SK-N-SH treated with all-trans-retinoic acid at 6 μM for 48 hours (cell line): ENCODE data around the gene KCNMA1.
A peak's percentile ranks its signal among the peaks of the same experiment; 100 is the strongest.

Experiments
- ATAC-seq: fragments of 200-7000 bp; cut with Tn5 transposase; 3 replicates; pipeline ENCODE4 v1.9.1; 2020; ENCODE audit warnings: mild to moderate bottlenecking, moderate library complexity
- ARNTL ChIP-seq: fragments of 450-650 bp; formaldehyde crosslinking; IDR thresholded peaks from 2 replicates; pipeline ENCODE4 v1.5.0; 2020; ENCODE audit warnings: low read depth, mild to moderate bottlenecking, moderate library complexity, borderline replicate concordance
- BACH2 ChIP-seq: fragments of 250-450 bp; sonication (Bioruptor Pico); IDR thresholded peaks from 2 replicates; pipeline ENCODE4 v1.9.0; 2021; ENCODE audit warnings: mild to moderate bottlenecking, borderline replicate concordance
- CREB5 ChIP-seq: fragments of 250-450 bp; sonication (Bioruptor Pico); IDR thresholded peaks from 2 replicates; pipeline ENCODE4 v1.5.1; 2020; ENCODE audit warnings: low read depth, mild to moderate bottlenecking, moderate library complexity
- CSDC2 ChIP-seq: fragments of 250-450 bp; sonication (Bioruptor Pico); IDR thresholded peaks from 2 replicates; pipeline ENCODE4 v1.5.0; 2020; ENCODE audit warnings: mild to moderate bottlenecking, moderate library complexity
- ISL1 ChIP-seq: fragments of 250-450 bp; sonication (Bioruptor Pico); IDR thresholded peaks from 2 replicates; pipeline ENCODE4 v2.1.2; 2022; ENCODE audit warnings: mild to moderate bottlenecking, moderate library complexity
- PPARA ChIP-seq: fragments of 250-450 bp; sonication (Bioruptor Pico); IDR thresholded peaks from 2 replicates; pipeline ENCODE4 v1.5.0; 2020; ENCODE audit warnings: mild to moderate bottlenecking, borderline replicate concordance
- RARB ChIP-seq: fragments of 250-450 bp; sonication (Bioruptor Pico); IDR thresholded peaks from 2 replicates; pipeline ENCODE4 v1.8.0; 2021; ENCODE audit warnings: mild to moderate bottlenecking, moderate library complexity
- SNAI2 ChIP-seq: fragments of 250-450 bp; sonication (Bioruptor Pico); IDR thresholded peaks from 2 replicates; pipeline ENCODE4 v1.5.0; 2020; ENCODE audit warnings: mild to moderate bottlenecking, moderate library complexity
- TOX ChIP-seq: fragments of 250-450 bp; sonication (Bioruptor Pico); IDR thresholded peaks from 2 replicates; pipeline ENCODE4 v1.8.0; 2021; ENCODE audit warnings: mild to moderate bottlenecking, moderate library complexity, borderline replicate concordance
- ZC3H10 ChIP-seq: fragments of 250-450 bp; sonication (Bioruptor Pico); IDR thresholded peaks from 2 replicates; pipeline ENCODE4 v1.5.1; 2021; ENCODE audit warnings: mild to moderate bottlenecking, moderate library complexity
- ZFP3 ChIP-seq: fragments of 250-450 bp; sonication (Bioruptor Pico); IDR thresholded peaks from 2 replicates; pipeline ENCODE4 v1.5.0; 2020; ENCODE audit warnings: mild to moderate bottlenecking, moderate library complexity
- ZFP30 ChIP-seq: fragments of 450-650 bp; formaldehyde crosslinking; IDR thresholded peaks from 2 replicates; pipeline ENCODE4 v1.5.0; 2022; ENCODE audit warnings: mild to moderate bottlenecking, moderate library complexity
- ZNF70 ChIP-seq: fragments of 450-650 bp; formaldehyde crosslinking; IDR thresholded peaks from 2 replicates; pipeline ENCODE4 v1.5.0; 2020; ENCODE audit warnings: mild to moderate bottlenecking, moderate library complexity
- ZNF8 ChIP-seq: fragments of 450-650 bp; formaldehyde crosslinking; IDR thresholded peaks from 2 replicates; pipeline ENCODE4 v1.5.0; 2020; ENCODE audit warnings: mild to moderate bottlenecking, moderate library complexity
- TF ChIP-seq, protein P1 (sequence below): fragments of 250-450 bp; sonication (Bioruptor Pico); IDR thresholded peaks from 2 replicates; pipeline ENCODE4 v1.5.1; 2021; ENCODE audit warnings: mild to moderate bottlenecking, moderate library complexity
- TF ChIP-seq, protein P2 (sequence below): fragments of 250-450 bp; sonication (Bioruptor Pico); IDR thresholded peaks from 2 replicates; pipeline ENCODE4 v1.5.0; 2020; ENCODE audit warnings: mild to moderate bottlenecking, moderate library complexity
- TF ChIP-seq, protein P3 (sequence below): fragments of 250-450 bp; sonication (Bioruptor Pico); IDR thresholded peaks from 2 replicates; pipeline ENCODE4 v1.8.0; 2020; ENCODE audit warnings: mild to moderate bottlenecking, moderate library complexity, borderline replicate concordance

Gene KCNMA1

DNA sequence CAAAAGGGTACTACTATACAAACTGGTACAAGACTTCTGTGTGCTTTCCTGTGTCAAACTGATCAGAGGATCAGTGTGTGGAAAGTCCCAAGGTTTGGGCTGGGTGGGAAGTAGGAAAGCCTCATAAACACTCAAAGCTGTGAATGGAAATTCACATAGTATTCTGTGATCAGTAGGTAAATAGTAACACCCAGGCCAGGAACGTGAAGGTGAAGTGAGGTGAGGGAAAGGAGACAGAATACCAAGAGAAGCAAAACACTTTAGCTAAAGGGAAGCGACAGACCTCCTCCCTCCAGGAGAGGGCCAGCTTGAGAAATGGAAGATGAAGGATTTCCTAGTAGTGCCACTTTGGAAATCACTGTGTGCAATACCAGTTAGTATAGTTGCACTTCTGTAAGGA is 451.9 kb downstream of the KCNMA1 start:
- no peak for TF ChIP-seq CREB5 (CRISPR knock-in tag)
- no peak for TF ChIP-seq ZNF70 (CRISPR knock-in tag)
- no peak for ATAC-seq

DNA sequence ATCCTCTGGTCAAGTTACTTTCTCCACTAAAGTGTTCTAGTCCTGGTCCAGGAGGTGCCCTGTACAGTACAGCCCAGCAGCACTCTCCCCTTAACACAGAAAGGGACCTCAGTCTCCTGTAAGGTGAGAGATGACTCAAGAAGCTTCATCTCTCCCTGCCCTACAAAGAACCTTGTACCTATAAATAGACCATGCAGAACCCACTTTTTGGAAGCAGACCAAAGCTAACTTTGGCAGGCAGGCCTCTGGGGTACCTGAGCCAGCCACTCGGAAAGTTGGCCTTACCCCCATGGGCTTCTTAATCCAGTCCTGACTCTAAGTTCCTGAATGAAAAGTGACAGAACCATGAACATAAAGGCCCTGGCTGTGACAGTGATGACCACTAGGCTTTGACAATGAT is 454.8 kb downstream of the KCNMA1 start:
- ATAC-seq, result no peak
- TF ChIP-seq RARB (CRISPR knock-in tag) (no peak), ZFP3 (CRISPR knock-in tag) (no peak), ZC3H10 (no peak), PPARA (CRISPR knock-in tag) (no peak), TOX (no peak), ARNTL (CRISPR knock-in tag) (no peak)
- TF ChIP-seq, protein P1, sequence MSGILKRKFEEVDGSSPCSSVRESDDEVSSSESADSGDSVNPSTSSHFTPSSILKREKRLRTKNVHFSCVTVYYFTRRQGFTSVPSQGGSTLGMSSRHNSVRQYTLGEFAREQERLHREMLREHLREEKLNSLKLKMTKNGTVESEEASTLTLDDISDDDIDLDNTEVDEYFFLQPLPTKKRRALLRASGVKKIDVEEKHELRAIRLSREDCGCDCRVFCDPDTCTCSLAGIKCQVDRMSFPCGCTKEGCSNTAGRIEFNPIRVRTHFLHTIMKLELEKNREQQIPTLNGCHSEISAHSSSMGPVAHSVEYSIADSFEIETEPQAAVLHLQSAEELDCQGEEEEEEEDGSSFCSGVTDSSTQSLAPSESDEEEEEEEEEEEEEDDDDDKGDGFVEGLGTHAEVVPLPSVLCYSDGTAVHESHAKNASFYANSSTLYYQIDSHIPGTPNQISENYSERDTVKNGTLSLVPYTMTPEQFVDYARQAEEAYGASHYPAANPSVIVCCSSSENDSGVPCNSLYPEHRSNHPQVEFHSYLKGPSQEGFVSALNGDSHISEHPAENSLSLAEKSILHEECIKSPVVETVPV (CRISPR knock-in tag), result no peak

- no peak for ATAC-seq
- no peak for TF ChIP-seq CREB5 (CRISPR knock-in tag)
- no peak for TF ChIP-seq SNAI2 (CRISPR knock-in tag)
- TF ChIP-seq ARNTL (CRISPR knock-in tag), result no peak
- TF ChIP-seq, protein P2, sequence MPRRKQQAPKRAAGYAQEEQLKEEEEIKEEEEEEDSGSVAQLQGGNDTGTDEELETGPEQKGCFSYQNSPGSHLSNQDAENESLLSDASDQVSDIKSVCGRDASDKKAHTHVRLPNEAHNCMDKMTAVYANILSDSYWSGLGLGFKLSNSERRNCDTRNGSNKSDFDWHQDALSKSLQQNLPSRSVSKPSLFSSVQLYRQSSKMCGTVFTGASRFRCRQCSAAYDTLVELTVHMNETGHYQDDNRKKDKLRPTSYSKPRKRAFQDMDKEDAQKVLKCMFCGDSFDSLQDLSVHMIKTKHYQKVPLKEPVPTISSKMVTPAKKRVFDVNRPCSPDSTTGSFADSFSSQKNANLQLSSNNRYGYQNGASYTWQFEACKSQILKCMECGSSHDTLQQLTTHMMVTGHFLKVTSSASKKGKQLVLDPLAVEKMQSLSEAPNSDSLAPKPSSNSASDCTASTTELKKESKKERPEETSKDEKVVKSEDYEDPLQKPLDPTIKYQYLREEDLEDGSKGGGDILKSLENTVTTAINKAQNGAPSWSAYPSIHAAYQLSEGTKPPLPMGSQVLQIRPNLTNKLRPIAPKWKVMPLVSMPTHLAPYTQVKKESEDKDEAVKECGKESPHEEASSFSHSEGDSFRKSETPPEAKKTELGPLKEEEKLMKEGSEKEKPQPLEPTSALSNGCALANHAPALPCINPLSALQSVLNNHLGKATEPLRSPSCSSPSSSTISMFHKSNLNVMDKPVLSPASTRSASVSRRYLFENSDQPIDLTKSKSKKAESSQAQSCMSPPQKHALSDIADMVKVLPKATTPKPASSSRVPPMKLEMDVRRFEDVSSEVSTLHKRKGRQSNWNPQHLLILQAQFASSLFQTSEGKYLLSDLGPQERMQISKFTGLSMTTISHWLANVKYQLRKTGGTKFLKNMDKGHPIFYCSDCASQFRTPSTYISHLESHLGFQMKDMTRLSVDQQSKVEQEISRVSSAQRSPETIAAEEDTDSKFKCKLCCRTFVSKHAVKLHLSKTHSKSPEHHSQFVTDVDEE (CRISPR knock-in tag), result no peak
- TF ChIP-seq CSDC2 (CRISPR knock-in tag), result no peak
- TF ChIP-seq ZNF8, result no peak
- TF ChIP-seq, protein P3, sequence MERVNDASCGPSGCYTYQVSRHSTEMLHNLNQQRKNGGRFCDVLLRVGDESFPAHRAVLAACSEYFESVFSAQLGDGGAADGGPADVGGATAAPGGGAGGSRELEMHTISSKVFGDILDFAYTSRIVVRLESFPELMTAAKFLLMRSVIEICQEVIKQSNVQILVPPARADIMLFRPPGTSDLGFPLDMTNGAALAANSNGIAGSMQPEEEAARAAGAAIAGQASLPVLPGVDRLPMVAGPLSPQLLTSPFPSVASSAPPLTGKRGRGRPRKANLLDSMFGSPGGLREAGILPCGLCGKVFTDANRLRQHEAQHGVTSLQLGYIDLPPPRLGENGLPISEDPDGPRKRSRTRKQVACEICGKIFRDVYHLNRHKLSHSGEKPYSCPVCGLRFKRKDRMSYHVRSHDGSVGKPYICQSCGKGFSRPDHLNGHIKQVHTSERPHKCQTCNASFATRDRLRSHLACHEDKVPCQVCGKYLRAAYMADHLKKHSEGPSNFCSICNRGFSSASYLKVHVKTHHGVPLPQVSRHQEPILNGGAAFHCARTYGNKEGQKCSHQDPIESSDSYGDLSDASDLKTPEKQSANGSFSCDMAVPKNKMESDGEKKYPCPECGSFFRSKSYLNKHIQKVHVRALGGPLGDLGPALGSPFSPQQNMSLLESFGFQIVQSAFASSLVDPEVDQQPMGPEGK (CRISPR knock-in tag), result no peak
- TF ChIP-seq BACH2 (CRISPR knock-in tag), result no peak
- no peak for TF ChIP-seq PPARA (CRISPR knock-in tag)
These were observed 456.8 kb downstream of the KCNMA1 start for GRCh38 chr10:77180794-77181193.

- ATAC-seq, result no peak
- TF ChIP-seq ZNF8, result no peak
- TF ChIP-seq RARB (CRISPR knock-in tag), result no peak
- TF ChIP-seq ZFP30, result no peak
These were observed 457.5 kb downstream of the KCNMA1 start for GRCh38 chr10:77180104-77180503.

DNA sequence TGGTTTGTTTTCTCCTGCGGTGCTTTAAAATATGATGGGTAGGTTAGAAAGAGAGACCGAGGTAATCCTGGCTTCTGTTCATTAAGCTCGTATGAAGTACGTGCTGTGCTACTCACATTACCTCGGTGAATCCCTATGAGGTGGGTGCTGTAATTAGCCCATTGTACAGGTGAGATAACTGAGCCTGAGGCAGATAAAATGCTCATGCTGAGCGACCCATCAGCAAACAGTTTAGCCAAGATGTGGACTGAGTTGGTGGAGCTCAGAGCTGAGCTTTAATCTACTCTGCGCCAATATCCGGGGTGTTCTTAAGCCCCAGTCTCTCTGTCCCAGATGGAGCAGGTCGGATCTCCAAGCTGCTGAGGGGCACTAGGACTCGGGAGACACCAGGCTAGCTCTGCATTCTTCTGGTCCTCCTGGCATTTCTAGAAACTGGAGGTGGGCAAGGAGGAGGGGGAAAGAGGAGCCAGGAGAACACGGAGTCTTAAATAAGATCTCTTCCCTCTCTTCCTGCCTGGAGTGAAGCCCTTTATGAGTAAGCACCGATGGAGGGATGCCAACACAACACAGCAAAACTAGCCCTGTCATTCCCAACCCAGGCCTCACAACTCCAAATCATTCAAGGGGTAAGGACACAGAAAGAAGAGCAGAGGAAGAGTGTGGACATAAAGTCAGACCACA is 458.5 kb downstream of the KCNMA1 start:
- peak; percentile 85 for ATAC-seq
- TF ChIP-seq ISL1 (CRISPR knock-in tag), result no peak
- no peak for TF ChIP-seq ZNF70 (CRISPR knock-in tag)
- TF ChIP-seq, all 23 proteins: peak for 0
